T-cell (primary cell): Measurements from ENCODE around the gene B3GALNT2. TPM values are rescaled to one million over a fixed set of nuclear protein-coding genes. Genes with fewer than 3 reads are reported as not detected.
"Not testable (repeated sequence)": the region's sequence is repeated elsewhere in the genome, so short reads cannot be mapped to it uniquely, and the experiment has no call there.

ENCODE experiments used
- ATAC-seq, 4 experiments: fragments of 200-7000 bp in 3 of 4; fragments of 150-1000 bp in 1 of 4; cut with Tn5 transposase; replicated peaks in 1 of 4; 1 replicate in 3 of 4; 2 replicates in 1 of 4; pipeline ENCODE4 v1.10.0; 2021; ENCODE audit warnings: moderate library complexity in 3 of 4, mild to moderate bottlenecking in 2 of 4, moderate number of reproducible peaks in 1 of 4
- CTCF ChIA-PET, 2 donors: fragments of 300-600 bp; sonication (Branson Sonifier 250); formaldehyde crosslinking; loops; one replicate each; lab custom pipeline; 2022; ENCODE audit warnings: antibody characterized with exemption in 2 of 2; lab: Charles Lee
- POLR2A ChIA-PET, 2 donors: fragments of 300-600 bp; sonication (Branson Sonifier 250); formaldehyde crosslinking; loops; one replicate each; lab custom pipeline; 2022; ENCODE audit warnings: antibody characterized with exemption in 2 of 2; lab: Charles Lee
- DNase-seq, 35 experiments: peaks; one replicate each; pipeline versions ENCODE4 v3.0.0 to v3.0.0-alpha.2; 2013 to 2023
- H3K27ac ChIP-seq: one replicate; pipeline ENCODE4 v1.5.1; 2013; ENCODE audit warnings: low read length
- H3K27me3 ChIP-seq, 2 experiments: replicated peaks in 1 of 2; 1 replicate in 1 of 2; 2 replicates in 1 of 2; pipeline versions ENCODE4 v1.6.1 to v1.7.0; 2013; ENCODE audit warnings: low read length in 1 of 2, mixed read lengths in 1 of 2; ENCODE audit not compliant: control insufficient read depth in 2 of 2, insufficient read depth in 2 of 2; ENCODE audit errors: extremely low read depth in 1 of 2
- H3K36me3 ChIP-seq, 2 donors: 1 replicate in 1 of 2; 2 replicates in 1 of 2; pipeline versions ENCODE4 v1.6.1 to v1.7.0; 2013; ENCODE audit warnings: low read length in 1 of 2; ENCODE audit not compliant: control insufficient read depth in 2 of 2, insufficient read depth in 1 of 2; ENCODE audit errors: extremely low read depth in 1 of 2
- H3K4me1 ChIP-seq, 2 experiments: 1 replicate in 1 of 2; 2 replicates in 1 of 2; pipeline versions ENCODE4 v1.6.1 to v1.7.0; 2013; ENCODE audit warnings: low read length in 2 of 2, mixed read lengths in 1 of 2; ENCODE audit not compliant: insufficient read depth in 2 of 2, control insufficient read depth in 1 of 2; ENCODE audit errors: extremely low read depth in 1 of 2
- H3K4me3 ChIP-seq, 2 donors: 1 replicate in 1 of 2; 2 replicates in 1 of 2; pipeline versions ENCODE4 v1.5.1 to v1.7.0; 2013; ENCODE audit warnings: mild to moderate bottlenecking in 2 of 2, low read length in 1 of 2, moderate library complexity in 1 of 2; ENCODE audit not compliant: control insufficient read depth in 1 of 2; ENCODE audit errors: extremely low read depth in 1 of 2
- H3K9me3 ChIP-seq: 2 replicates; pipeline ENCODE4 v1.7.0; 2013
- H3K27ac Mint-ChIP-seq, 2 donors: one replicate each; pipeline ENCODE4 v1.8.0; 2020 to 2021; ENCODE audit warnings: mild to moderate bottlenecking in 2 of 2, mixed read lengths in 2 of 2
- H3K27me3 Mint-ChIP-seq, 2 donors: one replicate each; pipeline ENCODE4 v1.8.0; 2021 to 2022; ENCODE audit warnings: mixed read lengths in 2 of 2
- H3K36me3 Mint-ChIP-seq: one replicate; pipeline ENCODE4 v1.8.0; 2021; ENCODE audit warnings: mixed read lengths
- H3K4me1 Mint-ChIP-seq, 3 donors: one replicate each; pipeline ENCODE4 v1.8.0; 2020 to 2022; ENCODE audit warnings: mixed read lengths in 3 of 3, mild to moderate bottlenecking in 1 of 3
- H3K4me3 Mint-ChIP-seq, 3 donors: one replicate each; pipeline ENCODE4 v1.8.0; 2020 to 2022; ENCODE audit warnings: mild to moderate bottlenecking in 3 of 3, mixed read lengths in 3 of 3, moderate library complexity in 3 of 3
- H3K9me3 Mint-ChIP-seq, 3 donors: one replicate each; pipeline ENCODE4 v1.8.0; 2020 to 2022; ENCODE audit warnings: mixed read lengths in 3 of 3
- WGBS: methylation state at CpG from one replicate; pipeline ENCODE4 v1.1.5; 2013; ENCODE audit warnings: missing lambda C conversion rate; ENCODE audit not compliant: insufficient coverage; 5-methylcytosine and 5-hydroxymethylcytosine counted together
- total RNA-seq, 35 experiments: library from RNA in 6 of 35; stranded (reverse) in 6 of 35; fragments of 120-200 nt in 1 of 35; gene quantifications; one replicate each; pipeline versions ENCODE4 v1.2.1 to v1.2.4 and lab custom pipeline; 2013 to 2026

The B3GALNT2 gene
- total RNA-seq, 5 donors from 2014 or later (not counting 1 experiment from before 2014, with no cell fraction given) = 6.2 to 10.9 (median 9.5) TPM

GRCh38 chr1:235545292-235545930 is 41.2 kb upstream of the B3GALNT2 start:
- H3K4me1 ChIP-seq = no peaks in the 10 kb centered on the region
- WGBS = 84% methylated on average over 4 of the region's 9 CpGs

GRCh38 chr1:235542845-235543244 is 38.6 kb upstream of the B3GALNT2 start:
- 68% methylated on average over 6 of the region's 7 CpGs for WGBS
- H3K27ac Mint-ChIP-seq, H3K36me3 ChIP-seq, H3K4me3 Mint-ChIP-seq, ATAC-seq, H3K27ac ChIP-seq, H3K27me3 ChIP-seq, CTCF ChIA-PET, H3K9me3 Mint-ChIP-seq, H3K9me3 ChIP-seq, H3K4me1 Mint-ChIP-seq, H3K36me3 Mint-ChIP-seq, DNase-seq, POLR2A ChIA-PET, H3K4me3 ChIP-seq, H3K4me1 ChIP-seq, H3K27me3 Mint-ChIP-seq: not testable (repeated sequence)

More at GRCh38 chr1:235545292-235545930, 41.2 kb upstream of the B3GALNT2 start:
- no peak for DNase-seq
- CTCF ChIA-PET = interaction anchor here in 1 of 2 donors (0.5 kb wide), 1 partner anchor 1478 kb away, joined by 3 read pairs; no protein-coding TSS in a partner anchor
- Histone ChIP-seq H3K27me3 (peaks cover 0 to 9% of the 10 kb centered on the region in 2 experiments), H3K9me3 (no peaks in the 10 kb centered on the region), H3K36me3 (no peaks in the 10 kb centered on the region), H3K4me3 (no peak overlapping the region), H3K27ac (no peak overlapping the region)
- H3K27me3 Mint-ChIP-seq = peaks cover 0 to 7% of the 10 kb centered on the region in 2 donors
- H3K36me3 Mint-ChIP-seq = no peaks in the 10 kb centered on the region
- no peak overlapping the region for H3K4me3 Mint-ChIP-seq
- H3K4me1 Mint-ChIP-seq = no peaks in the 10 kb centered on the region
- no peaks in the 10 kb centered on the region for H3K9me3 Mint-ChIP-seq
- no peak overlapping the region for H3K27ac Mint-ChIP-seq
- ATAC-seq = no peak
- POLR2A ChIA-PET = no interaction called here

- Mint-ChIP-seq H3K4me3 (no peak overlapping the region), H3K9me3 (no peaks in the 10 kb centered on the region), H3K4me1 (no peaks in the 10 kb centered on the region), H3K36me3 (no peaks in the 10 kb centered on the region), H3K27ac (no peak overlapping the region), H3K27me3 (peaks cover 0 to 1% of the 10 kb centered on the region in 2 donors)
- peaks cover 0 to 6% of the 10 kb centered on the region in 2 experiments for H3K27me3 ChIP-seq
- no peaks in the 10 kb centered on the region for H3K9me3 ChIP-seq
- H3K27ac ChIP-seq = no peak overlapping the region
- DNase-seq = no peak
- no peak for ATAC-seq
- H3K36me3 ChIP-seq = no peaks in the 10 kb centered on the region
- no CpG with 5 or more reads among the region's 8 CpGs for WGBS
- POLR2A ChIA-PET = no interaction called here
- no peak overlapping the region for H3K4me3 ChIP-seq
- H3K4me1 ChIP-seq = no peaks in the 10 kb centered on the region
- CTCF ChIA-PET = interaction anchor here in 1 of 2 donors (0.6 kb wide), 1 partner anchor 24 kb away, joined by 3 read pairs; no protein-coding TSS in a partner anchor
These were observed 29.4 kb upstream of the B3GALNT2 start for GRCh38 chr1:235533476-235534168.

- Histone ChIP-seq H3K9me3 (no peaks in the 10 kb centered on the region), H3K36me3 (no peaks in the 10 kb centered on the region), H3K4me3 (no peak overlapping the region), H3K27me3 (peaks cover 0 to 6% of the 10 kb centered on the region in 2 experiments), H3K4me1 (no peaks in the 10 kb centered on the region), H3K27ac (no peak overlapping the region)
- ChIA-PET POLR2A (no interaction called here), CTCF (no interaction called here)
- Mint-ChIP-seq H3K27ac (no peak overlapping the region), H3K4me3 (no peak overlapping the region), H3K4me1 (no peaks in the 10 kb centered on the region), H3K36me3 (no peaks in the 10 kb centered on the region), H3K27me3 (peaks cover 0 to 1% of the 10 kb centered on the region in 2 donors), H3K9me3 (no peaks in the 10 kb centered on the region)
- ATAC-seq (no peak), DNase-seq (no peak)
- WGBS = 75% methylated on average over 1 of the region's 2 CpGs
These were observed 28.1 kb upstream of the B3GALNT2 start for GRCh38 chr1:235532360-235532759.

GRCh38 chr1:235527196-235527814 is 23.1 kb upstream of the B3GALNT2 start:
- Mint-ChIP-seq H3K4me3 (no peak overlapping the region), H3K36me3 (no peaks in the 10 kb centered on the region), H3K9me3 (no peaks in the 10 kb centered on the region), H3K27ac (no peak overlapping the region), H3K27me3 (no peaks in the 10 kb centered on the region), H3K4me1 (no peaks in the 10 kb centered on the region)
- no peak overlapping the region for H3K27ac ChIP-seq
- no peaks in the 10 kb centered on the region for H3K9me3 ChIP-seq
- CTCF ChIA-PET = interaction anchor here in 1 of 2 donors (1.2 kb wide), 1 partner anchor 11 kb away, joined by 3 read pairs; no protein-coding TSS in a partner anchor
- H3K4me3 ChIP-seq = no peak overlapping the region
- H3K36me3 ChIP-seq = no peaks in the 10 kb centered on the region
- DNase-seq (no peak), ATAC-seq (no peak)
- 93% methylated on average over 4 of the region's 4 CpGs for WGBS
- H3K4me1 ChIP-seq = no peaks in the 10 kb centered on the region
- POLR2A ChIA-PET = no interaction called here
- peaks cover 0 to 4% of the 10 kb centered on the region in 2 experiments for H3K27me3 ChIP-seq

- WGBS = 11% methylated on average over 4 of the region's 4 CpGs
- no peak overlapping the region for H3K27ac Mint-ChIP-seq
These were observed 21.1 kb upstream of the B3GALNT2 start for GRCh38 chr1:235525314-235525713.

More at GRCh38 chr1:235525314-235525713, 21.1 kb upstream of the B3GALNT2 start:
- Histone ChIP-seq H3K9me3 (no peaks in the 10 kb centered on the region), H3K4me1 (no peaks in the 10 kb centered on the region), H3K36me3 (no peaks in the 10 kb centered on the region), H3K27me3 (no peaks in the 10 kb centered on the region), H3K4me3 (no peak overlapping the region), H3K27ac (no peak overlapping the region)
- no peaks in the 10 kb centered on the region for H3K9me3 Mint-ChIP-seq
- H3K36me3 Mint-ChIP-seq = no peaks in the 10 kb centered on the region
- CTCF ChIA-PET = interaction anchor here in 1 of 2 donors (0.6 kb wide), 1 partner anchor 770 kb away, joined by 4 read pairs; no protein-coding TSS in a partner anchor
- DNase-seq = no peak
- H3K4me3 Mint-ChIP-seq = no peak overlapping the region
- H3K27me3 Mint-ChIP-seq = no peaks in the 10 kb centered on the region
- ATAC-seq = no peak
- no peaks in the 10 kb centered on the region for H3K4me1 Mint-ChIP-seq
- POLR2A ChIA-PET = no interaction called here
